ENCODE data around the gene EXOC3L1. TPM values are rescaled to one million over a fixed set of nuclear protein-coding genes. Genes with fewer than 3 reads are reported as not detected.

The EXOC3L1 gene
- total and polyA plus RNA-seq, 2 donors (not counting 1 experiment from before 2014, with no cell fraction given), result 0.09 to 0.33 TPM

DNA sequence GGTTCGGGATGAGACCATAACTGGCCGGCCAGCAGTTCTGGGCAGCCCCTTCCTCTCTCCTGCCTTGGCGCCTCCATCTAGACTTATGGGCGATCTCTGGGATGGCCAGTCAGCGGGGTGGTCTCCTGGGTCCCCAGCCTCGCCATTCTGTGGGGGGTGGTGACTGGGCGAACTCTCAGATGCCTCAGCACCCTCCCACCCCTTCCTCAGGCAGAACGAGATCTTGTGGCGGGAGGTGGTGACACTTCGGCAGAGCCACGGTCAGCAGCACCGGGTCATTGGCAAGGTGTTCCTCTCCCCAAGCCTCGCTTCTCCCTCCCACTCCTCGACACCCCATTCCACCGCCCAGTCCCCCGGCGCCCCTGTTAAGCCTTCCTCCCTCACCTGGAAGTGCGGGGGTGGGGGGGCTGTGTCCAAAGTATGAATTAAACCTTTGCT, 23.8 kb downstream of the EXOC3L1 start:
- H3K9me3 ChIP-seq (ENCODE audit: control insufficient read depth, insufficient read depth, low read depth, low read length), result no peaks in the 10 kb centered on the region
- no peak overlapping the region for H3K9ac ChIP-seq (ENCODE audit: insufficient read depth, low read length)
- no peak for DNase-seq (ENCODE audit: low read depth in 2 of 2)
- no peaks in the 10 kb centered on the region for H3K79me2 ChIP-seq (ENCODE audit: control insufficient read depth, insufficient read depth, low read length)
- no peak overlapping the region for H2AFZ ChIP-seq (ENCODE audit: low read length)
- no peak overlapping the region for H3K27ac ChIP-seq (ENCODE audit: insufficient read depth, low read length)
- H4K20me1 ChIP-seq (ENCODE audit: control insufficient read depth, extremely low read depth, insufficient read depth, low read length), result no peaks in the 10 kb centered on the region
- peaks cover 2% of the 10 kb centered on the region for H3K27me3 ChIP-seq (ENCODE audit: control insufficient read depth, insufficient read depth, low read length)
- no peak overlapping the region for H3K4me3 ChIP-seq (replicated peaks in 1 of 4; ENCODE audit: control extremely low read depth in 1 of 4, insufficient read depth in 1 of 4, low read depth in 3 of 4, low read length in 4 of 4)
- TF ChIP-seq, protein P1, sequence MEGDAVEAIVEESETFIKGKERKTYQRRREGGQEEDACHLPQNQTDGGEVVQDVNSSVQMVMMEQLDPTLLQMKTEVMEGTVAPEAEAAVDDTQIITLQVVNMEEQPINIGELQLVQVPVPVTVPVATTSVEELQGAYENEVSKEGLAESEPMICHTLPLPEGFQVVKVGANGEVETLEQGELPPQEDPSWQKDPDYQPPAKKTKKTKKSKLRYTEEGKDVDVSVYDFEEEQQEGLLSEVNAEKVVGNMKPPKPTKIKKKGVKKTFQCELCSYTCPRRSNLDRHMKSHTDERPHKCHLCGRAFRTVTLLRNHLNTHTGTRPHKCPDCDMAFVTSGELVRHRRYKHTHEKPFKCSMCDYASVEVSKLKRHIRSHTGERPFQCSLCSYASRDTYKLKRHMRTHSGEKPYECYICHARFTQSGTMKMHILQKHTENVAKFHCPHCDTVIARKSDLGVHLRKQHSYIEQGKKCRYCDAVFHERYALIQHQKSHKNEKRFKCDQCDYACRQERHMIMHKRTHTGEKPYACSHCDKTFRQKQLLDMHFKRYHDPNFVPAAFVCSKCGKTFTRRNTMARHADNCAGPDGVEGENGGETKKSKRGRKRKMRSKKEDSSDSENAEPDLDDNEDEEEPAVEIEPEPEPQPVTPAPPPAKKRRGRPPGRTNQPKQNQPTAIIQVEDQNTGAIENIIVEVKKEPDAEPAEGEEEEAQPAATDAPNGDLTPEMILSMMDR (conservative IDR thresholded peaks at IDR 0.05 in 1 of 2, IDR thresholded peaks at IDR 0.05 in 1 of 2; ENCODE audit: low read depth in 1 of 2, low read length in 2 of 2), result no peak
- peak; percentile 12 for TF ChIP-seq EZH2 (IDR thresholded peaks at IDR 0.05; ENCODE audit: low read length, missing control alignments)
- H3K4me1 ChIP-seq (ENCODE audit: control insufficient read depth, extremely low read depth, insufficient read depth, low read length), result peaks cover 17% of the 10 kb centered on the region
- peaks cover 3% of the 10 kb centered on the region for H3K36me3 ChIP-seq (ENCODE audit: control insufficient read depth, insufficient read depth, low read length)
- no peak overlapping the region for H3K4me2 ChIP-seq (ENCODE audit: extremely low read depth, insufficient read depth, low read length)

DNA sequence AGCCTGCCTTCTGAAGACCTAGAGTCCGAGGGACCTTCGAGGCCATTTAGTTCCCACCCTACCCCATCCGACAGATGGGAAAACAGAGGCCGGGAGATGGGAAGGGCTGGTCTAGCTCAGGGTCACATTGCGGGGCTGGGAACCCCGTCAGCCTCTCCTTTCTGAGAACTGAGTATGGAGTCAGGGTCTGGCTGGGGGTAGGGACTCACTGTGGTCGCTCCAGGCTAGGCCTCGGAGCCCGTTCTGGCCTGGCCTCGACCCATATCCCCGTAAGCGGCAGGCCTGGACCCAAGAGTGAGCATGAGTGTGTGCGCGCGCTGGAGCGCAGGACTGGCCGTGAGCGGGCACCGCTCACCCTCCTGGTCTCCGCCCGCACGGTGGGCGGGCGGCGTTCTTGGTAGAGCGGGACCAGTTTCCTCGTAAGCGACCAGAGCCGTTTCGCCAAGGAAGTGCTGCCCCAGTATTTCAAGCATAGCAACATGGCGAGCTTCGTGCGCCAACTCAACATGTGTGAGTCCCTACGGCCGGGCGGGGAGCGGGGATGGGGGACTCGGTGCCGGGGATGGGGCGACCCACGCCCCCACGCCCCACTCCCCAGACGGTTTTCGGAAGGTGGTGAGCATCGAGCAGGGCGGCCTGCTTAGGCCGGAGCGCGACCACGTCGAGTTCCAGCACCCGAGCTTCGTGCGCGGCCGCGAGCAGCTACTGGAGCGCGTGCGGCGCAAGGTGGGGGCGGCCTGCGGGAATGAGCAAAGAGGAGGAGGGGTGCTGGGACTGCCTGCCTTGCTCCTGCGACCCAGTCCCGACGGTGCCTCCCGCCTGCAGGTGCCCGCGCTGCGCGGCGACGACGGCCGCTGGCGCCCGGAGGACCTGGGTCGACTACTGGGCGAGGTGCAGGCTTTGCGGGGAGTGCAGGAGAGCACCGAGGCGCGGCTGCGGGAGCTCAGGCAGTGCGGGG, 24.5 kb downstream of the EXOC3L1 start:
- no peaks in the 10 kb centered on the region for H3K9me3 ChIP-seq (ENCODE audit: control insufficient read depth, insufficient read depth, low read depth, low read length)
- peak; percentile 23 for TF ChIP-seq EZH2 (IDR thresholded peaks at IDR 0.05; ENCODE audit: low read length, missing control alignments)
- TF ChIP-seq, protein P1 (conservative IDR thresholded peaks at IDR 0.05 in 1 of 2, IDR thresholded peaks at IDR 0.05 in 1 of 2; ENCODE audit: low read depth in 1 of 2, low read length in 2 of 2), result no peak
- peaks cover 12% of the 10 kb centered on the region for H3K4me1 ChIP-seq (ENCODE audit: control insufficient read depth, extremely low read depth, insufficient read depth, low read length)
- no peak overlapping the region for H3K4me2 ChIP-seq (ENCODE audit: extremely low read depth, insufficient read depth, low read length)
- H3K27me3 ChIP-seq (ENCODE audit: control insufficient read depth, insufficient read depth, low read length), result peaks cover 2% of the 10 kb centered on the region
- H3K79me2 ChIP-seq (ENCODE audit: control insufficient read depth, insufficient read depth, low read length), result no peaks in the 10 kb centered on the region
- H3K36me3 ChIP-seq (ENCODE audit: control insufficient read depth, insufficient read depth, low read length), result peaks cover 3% of the 10 kb centered on the region
- H3K27ac ChIP-seq (ENCODE audit: insufficient read depth, low read length), result no peak overlapping the region
- peak overlapping the region in 1 of 4 experiments; percentile 48 for H3K4me3 ChIP-seq (replicated peaks in 1 of 4; ENCODE audit: control extremely low read depth in 1 of 4, insufficient read depth in 1 of 4, low read depth in 3 of 4, low read length in 4 of 4)
- H2AFZ ChIP-seq (ENCODE audit: low read length), result no peak overlapping the region
- peak in 1 of 2 donors; percentile 15 for DNase-seq (ENCODE audit: low read depth in 2 of 2)
- no peaks in the 10 kb centered on the region for H4K20me1 ChIP-seq (ENCODE audit: control insufficient read depth, extremely low read depth, insufficient read depth, low read length)
- H3K9ac ChIP-seq (ENCODE audit: insufficient read depth, low read length), result no peak overlapping the region

DNA sequence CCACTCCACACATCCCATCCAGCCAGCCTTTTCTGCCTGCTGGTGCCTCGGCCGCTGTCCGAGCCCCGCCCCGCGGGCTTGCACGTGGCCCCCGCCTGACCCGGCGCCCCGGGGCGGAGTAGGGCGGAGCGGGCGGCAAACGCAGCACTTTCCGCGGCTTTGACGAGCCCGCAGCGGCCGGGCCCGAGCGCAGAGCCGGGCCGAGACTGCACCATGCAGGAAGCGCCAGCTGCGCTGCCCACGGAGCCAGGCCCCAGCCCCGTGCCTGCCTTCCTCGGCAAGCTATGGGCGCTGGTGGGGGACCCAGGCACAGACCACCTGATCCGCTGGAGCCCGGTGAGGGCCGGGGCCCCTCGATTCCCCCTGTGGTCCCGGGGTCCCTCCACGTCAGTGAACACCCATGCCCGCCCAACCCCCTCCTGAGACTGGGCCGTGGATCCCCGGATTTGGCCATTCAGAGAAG, 25.3 kb downstream of the EXOC3L1 start, which contains the start of gene HSF4:
Gene HSF4, plus strand, starts transcription at position 147 of the 463 bp plus-strand sequence. Its CDS starts 67 bp downstream, at position 214.
- peak in 1 of 2 donors; percentile 44 for DNase-seq (ENCODE audit: low read depth in 2 of 2)
- Histone ChIP-seq H3K4me1 (ENCODE audit: control insufficient read depth, extremely low read depth, insufficient read depth, low read length) (peaks cover 9% of the 10 kb centered on the region), H3K4me3 (replicated peaks in 1 of 4; ENCODE audit: control extremely low read depth in 1 of 4, insufficient read depth in 1 of 4, low read depth in 3 of 4, low read length in 4 of 4) (peak within 1 kb of the TSS; percentile 19 to 48 (median 22)), H3K9ac (ENCODE audit: insufficient read depth, low read length) (no peak within 1 kb of the TSS), H3K4me2 (ENCODE audit: extremely low read depth, insufficient read depth, low read length) (peak within 1 kb of the TSS; percentile 93), H4K20me1 (ENCODE audit: control insufficient read depth, extremely low read depth, insufficient read depth, low read length) (no peaks in the 10 kb centered on the region), H2AFZ (ENCODE audit: low read length) (no peak within 1 kb of the TSS), H3K27ac (ENCODE audit: insufficient read depth, low read length) (no peak within 1 kb of the TSS), H3K36me3 (ENCODE audit: control insufficient read depth, insufficient read depth, low read length) (peaks cover 3% of the 10 kb centered on the region), H3K79me2 (ENCODE audit: control insufficient read depth, insufficient read depth, low read length) (no peaks in the 10 kb centered on the region), H3K27me3 (ENCODE audit: control insufficient read depth, insufficient read depth, low read length) (peaks cover 2% of the 10 kb centered on the region), H3K9me3 (ENCODE audit: control insufficient read depth, insufficient read depth, low read depth, low read length) (no peaks in the 10 kb centered on the region)
- no peak for TF ChIP-seq EZH2 (IDR thresholded peaks at IDR 0.05; ENCODE audit: low read length, missing control alignments)
- TF ChIP-seq, protein P1 (conservative IDR thresholded peaks at IDR 0.05 in 1 of 2, IDR thresholded peaks at IDR 0.05 in 1 of 2; ENCODE audit: low read depth in 1 of 2, low read length in 2 of 2), result no peak

Data from fibroblast of lung (primary cell).